ENCODE results near the gene SYNGAP1.
"Not testable (repeated sequence)": the region's sequence is repeated elsewhere in the genome, so short reads cannot be mapped to it uniquely, and the experiment has no call there.

The SYNGAP1 gene

DNA sequence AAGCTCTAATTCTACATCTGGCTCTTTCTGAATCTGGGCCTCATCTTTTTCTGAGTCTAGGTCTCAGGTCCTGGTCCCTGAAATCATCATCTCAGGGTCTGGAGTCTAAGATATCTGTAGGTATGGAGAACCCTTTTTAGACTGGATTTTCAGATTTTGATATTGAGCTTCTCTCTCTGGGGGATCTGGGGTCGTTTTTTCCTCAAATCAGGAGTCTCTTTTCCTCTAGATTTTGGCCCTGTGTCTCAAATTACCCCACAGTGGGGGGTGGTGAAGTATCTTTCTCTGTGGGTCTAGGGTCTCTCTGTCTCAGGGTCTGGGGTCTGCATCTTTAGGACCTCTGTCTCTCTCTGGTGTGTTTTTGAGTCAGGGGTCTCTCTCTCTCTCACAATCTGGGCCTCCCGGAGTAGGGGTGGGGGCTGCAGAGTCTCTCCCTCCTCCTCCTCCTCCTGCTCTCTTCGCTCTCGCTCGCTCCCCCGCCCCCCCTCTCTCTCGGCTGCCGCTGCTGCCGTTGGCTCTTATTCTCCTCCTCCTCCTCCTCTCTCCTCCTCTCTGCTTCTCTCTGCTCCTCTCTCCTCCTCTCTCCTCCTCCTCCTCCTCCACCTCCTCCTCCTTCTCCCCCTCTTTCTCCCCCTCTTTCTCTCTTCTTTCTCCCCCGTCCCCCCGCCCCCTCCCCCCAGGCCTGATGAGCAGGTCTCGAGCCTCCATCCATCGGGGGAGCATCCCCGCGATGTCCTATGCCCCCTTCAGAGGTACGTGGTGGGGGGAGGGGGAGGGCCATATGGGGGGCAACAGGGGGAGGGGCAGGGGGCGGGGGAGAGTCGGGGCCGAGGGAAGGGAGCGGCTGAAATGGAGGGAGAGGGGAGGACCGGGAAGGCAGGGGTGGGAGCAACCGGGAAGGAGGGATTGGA lies at the start of gene SYNGAP1:
Gene SYNGAP1, plus strand, starts transcription at position 486 of the 911 bp plus-strand sequence. Its CDS starts 200 bp downstream, at position 686.
- DNase-seq = peak; percentile 47

GRCh38 chr6:33371901-33372300 lies 48.0 kb upstream of the SYNGAP1 start:
- not testable (repeated sequence) for DNase-seq

DNA sequence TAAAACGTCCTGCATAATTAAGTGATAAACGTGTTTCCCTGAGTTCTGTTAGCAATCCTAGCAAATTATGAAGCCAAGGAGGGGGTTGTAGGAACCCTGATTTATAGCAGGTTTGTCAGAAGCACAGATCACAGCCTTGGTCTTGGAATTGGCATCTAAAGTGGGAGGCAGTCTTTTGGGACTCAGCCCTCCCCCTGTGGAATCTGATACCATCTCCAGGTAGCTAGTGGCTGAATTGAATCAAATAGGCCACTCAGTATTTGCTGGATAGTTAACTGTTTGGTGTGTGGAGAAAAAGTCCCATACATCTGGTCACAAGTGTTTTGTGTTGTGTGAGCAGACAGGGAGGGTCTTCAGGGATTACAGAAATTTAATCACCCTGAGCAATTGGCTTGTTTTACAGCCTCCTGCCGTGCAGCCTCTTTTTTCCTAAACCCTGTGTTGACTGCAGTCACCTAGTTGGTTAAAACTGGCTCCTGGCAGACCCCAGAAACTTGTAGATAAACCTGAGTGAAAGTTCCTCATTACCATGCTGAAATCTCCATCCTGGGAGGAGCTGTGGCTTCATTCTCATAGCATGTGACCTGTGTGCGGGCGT lies 47.2 kb upstream of the SYNGAP1 start:
- no peak for DNase-seq

GRCh38 chr6:33373960-33374910 lies 45.6 kb upstream of the SYNGAP1 start:
- no peak for DNase-seq

DNA sequence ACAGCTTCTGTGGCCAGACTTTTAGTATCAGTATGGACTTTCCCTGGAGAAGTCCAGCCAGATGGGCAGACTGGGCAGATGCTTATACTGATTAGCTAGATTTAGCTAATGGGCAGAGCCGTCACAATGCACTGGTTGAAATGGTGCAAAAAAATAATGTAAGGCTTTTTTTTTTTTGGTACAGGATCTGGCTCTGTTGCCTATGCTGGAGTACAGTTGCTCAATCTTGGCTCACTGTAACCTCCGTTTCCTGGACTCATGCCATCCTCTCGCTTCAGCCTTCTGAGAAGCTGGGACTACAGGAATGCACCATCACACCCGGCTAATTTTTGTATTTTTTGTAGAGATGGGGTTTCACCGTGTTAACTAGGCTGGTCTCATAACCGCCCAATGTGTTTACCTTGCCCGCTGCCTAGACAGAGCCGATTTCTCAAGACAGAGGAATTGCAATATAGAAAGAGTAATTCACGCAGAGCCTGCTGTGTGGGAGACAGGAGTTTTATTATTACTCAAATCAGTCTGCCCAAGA lies 44.7 kb upstream of the SYNGAP1 start:
- no peak for DNase-seq

- no peak for DNase-seq
Measured at GRCh38 chr6:33377171-33377570, 42.7 kb upstream of the SYNGAP1 start.

DNA sequence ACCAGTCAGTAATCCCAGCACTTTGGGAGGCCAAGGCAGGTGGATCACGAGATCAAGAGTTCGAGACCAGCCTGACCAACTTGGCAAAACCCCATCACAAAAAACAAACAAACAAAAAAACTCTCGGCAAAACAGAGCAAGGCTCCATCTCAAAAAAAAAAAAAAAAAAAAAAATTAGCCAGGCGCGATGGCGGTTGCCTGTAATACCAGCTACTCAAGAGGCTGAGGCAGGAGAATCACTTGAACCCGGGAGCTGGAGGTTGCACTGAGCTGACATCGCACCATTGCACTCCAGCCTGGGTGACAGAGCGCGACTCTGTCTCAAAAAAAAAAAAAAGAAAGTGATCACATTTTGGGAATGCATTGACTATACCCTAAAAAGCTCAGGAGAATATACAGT lies 40.7 kb upstream of the SYNGAP1 start:
- DNase-seq = not testable (repeated sequence)

DNA sequence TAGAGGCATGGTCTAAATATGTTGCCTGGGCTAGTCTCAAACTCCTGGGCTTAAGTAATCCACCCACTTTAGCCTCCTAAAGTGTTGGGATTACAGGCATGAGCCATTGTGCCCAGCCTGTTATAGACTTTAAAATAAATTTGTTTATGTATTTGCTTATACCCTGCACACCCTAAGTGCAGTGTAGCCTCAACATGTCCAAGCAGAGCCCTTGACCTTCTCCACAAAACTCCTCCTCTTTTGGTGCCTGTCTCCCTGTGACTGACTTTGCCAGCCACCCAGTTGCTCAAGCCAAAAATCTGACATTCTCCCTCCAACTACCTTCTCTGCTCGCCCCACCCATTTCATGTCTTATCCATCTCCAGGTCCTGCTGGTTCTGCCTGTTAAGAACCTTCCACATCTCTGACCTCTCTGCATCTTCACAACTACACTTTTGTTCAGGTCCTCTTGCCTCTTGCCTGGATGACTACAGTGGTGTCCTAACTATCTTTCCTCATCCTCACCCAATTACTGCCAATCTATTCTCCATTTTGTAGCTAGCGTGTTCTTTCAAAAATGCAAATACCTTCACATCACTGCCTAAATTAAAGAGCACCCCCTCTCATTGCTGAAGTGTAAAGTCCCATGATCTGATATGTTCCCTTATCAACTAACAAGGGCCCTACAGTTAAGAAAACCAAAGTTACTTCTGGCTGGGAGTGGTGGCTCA lies 39.4 kb upstream of the SYNGAP1 start:
- DNase-seq = no peak

DNA sequence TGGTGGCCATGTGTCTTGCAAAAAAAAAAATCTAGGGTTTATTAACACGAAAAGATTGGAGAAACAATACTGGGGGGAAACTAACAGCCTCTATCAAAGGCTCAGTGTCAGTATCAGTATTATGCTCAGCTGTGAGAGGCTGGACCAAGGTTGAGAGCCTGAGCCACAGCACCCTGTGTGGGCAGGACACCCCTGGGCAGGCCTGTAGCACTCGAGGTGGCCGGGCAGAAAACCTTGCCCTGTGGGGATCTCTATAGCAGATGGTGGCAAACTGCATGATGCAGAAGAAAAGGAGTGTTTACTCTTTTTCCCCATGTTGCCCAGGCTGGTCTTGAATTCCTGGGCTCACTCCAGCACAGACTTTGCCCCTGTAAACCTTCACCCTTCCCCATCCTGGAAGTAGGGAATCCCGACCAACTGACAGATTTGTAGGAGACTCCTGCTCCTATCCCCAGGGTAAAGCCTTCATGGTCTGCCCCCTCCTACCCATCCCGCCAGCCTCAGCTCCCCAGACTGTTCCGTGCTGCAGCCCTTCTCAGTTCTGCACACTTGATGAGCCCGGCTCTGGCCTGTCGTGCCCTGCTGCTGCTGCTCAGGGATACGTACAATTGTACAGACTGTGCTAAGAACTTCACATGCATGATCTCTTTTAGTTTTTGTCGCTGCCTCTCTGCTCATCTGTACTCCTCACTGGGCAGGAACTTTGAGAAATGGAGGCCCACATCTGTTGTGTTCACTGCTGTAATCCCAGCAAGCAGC lies 36.3 kb upstream of the SYNGAP1 start:
- DNase-seq = no peak

DNA sequence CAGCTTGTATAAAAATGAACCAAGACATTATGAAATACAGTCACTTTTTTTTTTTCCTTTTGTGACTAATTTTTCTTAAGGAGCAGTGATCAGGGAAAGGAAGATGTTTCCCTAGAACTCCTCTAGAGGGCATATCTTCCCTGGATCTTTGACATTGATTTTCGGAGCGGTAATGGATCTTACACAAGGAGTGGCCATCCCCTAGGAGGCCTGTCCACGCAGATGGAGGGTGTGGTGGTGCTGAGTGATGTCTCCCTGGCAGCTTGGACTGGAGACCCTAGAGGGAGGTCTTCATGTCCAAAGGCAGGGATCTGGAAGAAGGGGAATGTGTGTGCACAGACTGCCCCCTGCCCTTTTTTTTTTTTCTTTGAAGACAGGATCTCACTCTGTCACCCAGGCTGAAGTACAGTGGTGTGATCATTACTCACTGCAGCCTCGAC lies 35.3 kb upstream of the SYNGAP1 start:
- DNase-seq = no peak

- DNase-seq = no peak
Measured at GRCh38 chr6:33390173-33390572, 29.7 kb upstream of the SYNGAP1 start.

- no peak for DNase-seq
Measured at GRCh38 chr6:33390767-33391277, 29.0 kb upstream of the SYNGAP1 start.

GRCh38 chr6:33391278-33391921 lies 28.5 kb upstream of the SYNGAP1 start, which contains the start of gene KIFC1:
KIFC1 (plus strand) TSS chr6:33391823; CDS start chr6:33391986, 163 bp downstream.
- DNase-seq = peak; percentile 98

- no peak for DNase-seq
Measured at GRCh38 chr6:33391922-33392594, 27.8 kb upstream of the SYNGAP1 start.

GRCh38 chr6:33392595-33392948 lies 27.3 kb upstream of the SYNGAP1 start:
- DNase-seq = no peak

GRCh38 chr6:33392979-33393378 lies 26.9 kb upstream of the SYNGAP1 start:
- no peak for DNase-seq

- DNase-seq = no peak
Measured at GRCh38 chr6:33397541-33397940, 22.3 kb upstream of the SYNGAP1 start.

DNA sequence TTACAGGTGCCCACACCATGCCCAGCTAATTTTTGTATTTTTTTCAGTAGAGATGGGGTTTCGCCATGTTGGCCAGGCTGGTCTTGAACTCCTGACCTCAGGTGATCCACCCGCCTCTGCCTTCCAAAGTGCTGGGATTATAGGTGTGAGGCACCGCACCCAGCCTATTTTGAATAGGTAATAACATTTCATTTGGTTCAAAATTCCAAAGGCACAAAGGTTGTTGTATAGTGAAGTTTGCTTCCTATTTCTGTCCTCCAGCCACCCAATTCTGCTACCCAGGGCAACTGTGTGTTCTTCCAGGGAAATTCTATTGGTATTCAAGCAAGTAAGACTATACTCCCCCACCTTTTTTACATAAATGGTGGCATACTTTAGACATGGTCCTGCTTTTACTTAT lies 21.3 kb upstream of the SYNGAP1 start:
- not testable (repeated sequence) for DNase-seq

GRCh38 chr6:33399881-33400280 lies 20.0 kb upstream of the SYNGAP1 start:
- DNase-seq = not testable (repeated sequence)

DNA sequence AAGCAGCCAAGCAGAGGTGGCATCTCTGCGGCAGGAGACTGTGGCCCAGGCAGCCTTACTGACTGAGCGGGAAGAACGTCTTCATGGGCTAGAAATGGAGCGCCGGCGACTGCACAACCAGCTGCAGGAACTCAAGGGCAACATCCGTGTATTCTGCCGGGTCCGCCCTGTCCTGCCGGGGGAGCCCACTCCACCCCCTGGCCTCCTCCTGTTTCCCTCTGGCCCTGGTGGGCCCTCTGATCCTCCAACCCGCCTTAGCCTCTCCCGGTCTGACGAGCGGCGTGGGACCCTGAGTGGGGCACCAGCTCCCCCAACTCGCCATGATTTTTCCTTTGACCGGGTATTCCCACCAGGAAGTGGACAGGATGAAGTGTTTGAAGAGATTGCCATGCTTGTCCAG lies 15.0 kb upstream of the SYNGAP1 start:
- no peak for DNase-seq

Data from activated T-cell treated with anti-CD3 and anti-CD28 coated beads for 4 hours (primary cell).